NCI-H345 treated with DMSO at 0.1 percent for 48 hours (cell line): Measurements from ENCODE around the gene MAGI1.
"Not testable (repeated sequence)": the region's sequence is repeated elsewhere in the genome, so short reads cannot be mapped to it uniquely, and the experiment has no call there.

Source experiments
- DNase-seq: peaks from one replicate; lab custom pipeline; 2025; ENCODE audit not compliant: unreplicated experiment; lab: John Stamatoyannopoulos, UW

Gene MAGI1

GRCh38 chr3:65582012-65582717 lies 456.6 kb downstream of the MAGI1 start:
- DNase-seq = no peak

GRCh38 chr3:65581313-65581712 lies 457.4 kb downstream of the MAGI1 start:
- no peak for DNase-seq

GRCh38 chr3:65578861-65579260 lies 459.9 kb downstream of the MAGI1 start:
- DNase-seq = no peak

- DNase-seq = no peak
These were observed 460.8 kb downstream of the MAGI1 start for GRCh38 chr3:65577843-65578430.

- DNase-seq = no peak
These were observed 461.8 kb downstream of the MAGI1 start for GRCh38 chr3:65576966-65577365.

- DNase-seq = no peak
These were observed 462.5 kb downstream of the MAGI1 start for GRCh38 chr3:65576228-65576627.

- no peak for DNase-seq
These were observed 463.3 kb downstream of the MAGI1 start for GRCh38 chr3:65575376-65575840.

GRCh38 chr3:65573548-65574116 lies 465.1 kb downstream of the MAGI1 start:
- no peak for DNase-seq

GRCh38 chr3:65572175-65572777 lies 466.4 kb downstream of the MAGI1 start:
- no peak for DNase-seq

- no peak for DNase-seq
These were observed 468.8 kb downstream of the MAGI1 start for GRCh38 chr3:65569845-65570405.

GRCh38 chr3:65569129-65569528 lies 469.6 kb downstream of the MAGI1 start:
- no peak for DNase-seq

- DNase-seq = no peak
These were observed 470.2 kb downstream of the MAGI1 start for GRCh38 chr3:65568497-65568896.

- not testable (repeated sequence) for DNase-seq
These were observed 473.0 kb downstream of the MAGI1 start for GRCh38 chr3:65565744-65566143.

GRCh38 chr3:65564483-65564882 lies 474.2 kb downstream of the MAGI1 start:
- DNase-seq = no peak

GRCh38 chr3:65563861-65564260 lies 474.9 kb downstream of the MAGI1 start:
- DNase-seq = no peak

- no peak for DNase-seq
These were observed 476.3 kb downstream of the MAGI1 start for GRCh38 chr3:65562447-65562846.

- no peak for DNase-seq
These were observed 477.1 kb downstream of the MAGI1 start for GRCh38 chr3:65561617-65562016.

- no peak for DNase-seq
These were observed 477.8 kb downstream of the MAGI1 start for GRCh38 chr3:65560901-65561300.

- no peak for DNase-seq
These were observed 478.6 kb downstream of the MAGI1 start for GRCh38 chr3:65560133-65560532.

GRCh38 chr3:65559643-65560042 lies 479.1 kb downstream of the MAGI1 start:
- DNase-seq = no peak

GRCh38 chr3:65558826-65559225 lies 479.9 kb downstream of the MAGI1 start:
- no peak for DNase-seq
